ENCODE measurements around the gene NR2F1-AS1.

DNA sequence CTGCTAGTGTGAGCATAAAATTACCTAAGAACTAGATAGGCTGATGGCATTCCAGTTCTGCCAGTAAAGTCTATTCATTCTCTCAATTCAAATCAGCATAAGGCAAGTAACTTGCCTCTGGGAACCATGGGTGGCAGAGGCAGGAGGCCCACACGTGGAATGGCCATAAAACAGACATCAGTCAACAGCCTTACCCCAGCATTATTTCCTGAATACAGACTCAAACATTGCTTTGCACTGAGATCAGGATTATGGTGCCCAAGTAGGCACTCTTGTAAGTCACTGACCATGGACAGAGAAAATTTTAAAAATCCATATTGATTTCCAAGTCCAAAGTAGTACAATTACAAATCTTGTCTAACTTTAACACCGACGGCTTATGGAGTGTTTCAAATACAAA is 157.7 kb downstream of the NR2F1-AS1 start:
- TF ChIP-seq, protein P1, sequence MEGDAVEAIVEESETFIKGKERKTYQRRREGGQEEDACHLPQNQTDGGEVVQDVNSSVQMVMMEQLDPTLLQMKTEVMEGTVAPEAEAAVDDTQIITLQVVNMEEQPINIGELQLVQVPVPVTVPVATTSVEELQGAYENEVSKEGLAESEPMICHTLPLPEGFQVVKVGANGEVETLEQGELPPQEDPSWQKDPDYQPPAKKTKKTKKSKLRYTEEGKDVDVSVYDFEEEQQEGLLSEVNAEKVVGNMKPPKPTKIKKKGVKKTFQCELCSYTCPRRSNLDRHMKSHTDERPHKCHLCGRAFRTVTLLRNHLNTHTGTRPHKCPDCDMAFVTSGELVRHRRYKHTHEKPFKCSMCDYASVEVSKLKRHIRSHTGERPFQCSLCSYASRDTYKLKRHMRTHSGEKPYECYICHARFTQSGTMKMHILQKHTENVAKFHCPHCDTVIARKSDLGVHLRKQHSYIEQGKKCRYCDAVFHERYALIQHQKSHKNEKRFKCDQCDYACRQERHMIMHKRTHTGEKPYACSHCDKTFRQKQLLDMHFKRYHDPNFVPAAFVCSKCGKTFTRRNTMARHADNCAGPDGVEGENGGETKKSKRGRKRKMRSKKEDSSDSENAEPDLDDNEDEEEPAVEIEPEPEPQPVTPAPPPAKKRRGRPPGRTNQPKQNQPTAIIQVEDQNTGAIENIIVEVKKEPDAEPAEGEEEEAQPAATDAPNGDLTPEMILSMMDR (IDR thresholded peaks at IDR 0.05): no peak
- TF ChIP-seq POLR2A (IDR thresholded peaks at IDR 0.05): no peak
